CD14-positive monocyte (primary cell): ENCODE results near the gene LCE1D. TPM values are rescaled to one million over a fixed set of nuclear protein-coding genes. Genes with fewer than 3 reads are reported as not detected.

ENCODE experiments used
- DNase-seq, 3 donors: peaks; one replicate each; pipeline ENCODE4 v3.0.0-alpha.2; 2011 to 2022
- H2AFZ ChIP-seq: 2 replicates; pipeline ENCODE4 v1.6.0; 2012; ENCODE audit warnings: mild to moderate bottlenecking, low read depth, low read length, inconsistent platforms; ENCODE audit not compliant: insufficient read depth, poor library complexity, severe bottlenecking
- H3K27ac ChIP-seq, 2 donors: 1 replicate in 1 of 2; 2 replicates in 1 of 2; pipeline ENCODE4 v1.5.1; 2012 to 2013; ENCODE audit warnings: low read length in 2 of 2, control low read depth in 1 of 2, inconsistent platforms in 1 of 2, low read depth in 1 of 2, mild to moderate bottlenecking in 1 of 2
- H3K27me3 ChIP-seq, 2 donors: one replicate each; pipeline versions ENCODE4 v1.6.0 to v1.6.1; 2011 to 2013; ENCODE audit warnings: low read length in 2 of 2; ENCODE audit not compliant: control insufficient read depth in 2 of 2, insufficient read depth in 2 of 2
- H3K36me3 ChIP-seq, 2 donors: replicated peaks in 1 of 2; 1 replicate in 1 of 2; 2 replicates in 1 of 2; pipeline versions ENCODE4 v1.5.1 to v1.6.1; 2012 to 2013; ENCODE audit warnings: low read length in 2 of 2, control low read depth in 1 of 2, inconsistent platforms in 1 of 2, mild to moderate bottlenecking in 1 of 2; ENCODE audit not compliant: insufficient read depth in 2 of 2, control insufficient read depth in 1 of 2
- H3K4me1 ChIP-seq, 2 donors: 1 replicate in 1 of 2; 2 replicates in 1 of 2; pipeline versions ENCODE4 v1.5.1 to v1.6.1; 2012 to 2013; ENCODE audit warnings: low read length in 2 of 2, control low read depth in 1 of 2, inconsistent platforms in 1 of 2, mild to moderate bottlenecking in 1 of 2, moderate library complexity in 1 of 2; ENCODE audit not compliant: insufficient read depth in 2 of 2, control insufficient read depth in 1 of 2
- H3K4me2 ChIP-seq: replicated peaks from 2 replicates; pipeline ENCODE3; 2012; ENCODE audit warnings: low read length, moderate library complexity, mild to moderate bottlenecking; ENCODE audit not compliant: poor library complexity, severe bottlenecking; ENCODE audit errors: extremely low read depth
- H3K4me3 ChIP-seq, 3 experiments: fragments of 200-600 bp in 1 of 3; sonication (generic) in 1 of 3; replicated peaks in 1 of 3; 1 replicate in 2 of 3; 2 replicates in 1 of 3; pipeline ENCODE4 v1.5.1; 2011 to 2013; ENCODE audit warnings: low read length in 3 of 3, mild to moderate bottlenecking in 3 of 3, control low read depth in 2 of 3, low read depth in 2 of 3, inconsistent platforms in 1 of 3, moderate library complexity in 1 of 3
- H3K79me2 ChIP-seq: 2 replicates; pipeline ENCODE4 v1.6.0; 2012; ENCODE audit warnings: mild to moderate bottlenecking, control low read depth, inconsistent platforms, low read length, moderate library complexity; ENCODE audit not compliant: insufficient read depth
- H3K9ac ChIP-seq: 2 replicates; pipeline ENCODE4 v1.6.0; 2017; ENCODE audit warnings: low read length, mild to moderate bottlenecking; ENCODE audit not compliant: insufficient read depth, poor library complexity, severe bottlenecking
- H3K9me3 ChIP-seq, 2 donors: replicated peaks in 1 of 2; 1 replicate in 1 of 2; 2 replicates in 1 of 2; pipeline versions ENCODE4 v1.5.1 to v1.6.1; 2012 to 2013; ENCODE audit warnings: low read length in 2 of 2, control low read depth in 1 of 2; ENCODE audit not compliant: control insufficient read depth in 1 of 2, insufficient read depth in 1 of 2
- H4K20me1 ChIP-seq: 2 replicates; pipeline ENCODE4 v1.6.0; 2012; ENCODE audit warnings: mild to moderate bottlenecking, low read length, control low read depth, moderate library complexity; ENCODE audit not compliant: insufficient read depth
- H3K27ac Mint-ChIP-seq, 7 donors: one replicate each; pipeline ENCODE4 v1.8.0; 2020; ENCODE audit warnings: mild to moderate bottlenecking in 7 of 7, mixed read lengths in 7 of 7, moderate library complexity in 6 of 7, inconsistent platforms in 2 of 7
- H3K27me3 Mint-ChIP-seq, 3 donors: one replicate each; pipeline ENCODE4 v1.8.0; 2021 to 2022; ENCODE audit warnings: low read depth in 3 of 3, mild to moderate bottlenecking in 3 of 3, mixed read lengths in 3 of 3, moderate library complexity in 3 of 3, inconsistent platforms in 1 of 3
- H3K36me3 Mint-ChIP-seq, 2 donors: one replicate each; pipeline ENCODE4 v1.8.0; 2020; ENCODE audit warnings: mixed read lengths in 2 of 2, inconsistent platforms in 1 of 2, mild to moderate bottlenecking in 1 of 2
- H3K4me1 Mint-ChIP-seq: one replicate; pipeline ENCODE4 v1.8.0; 2020; ENCODE audit warnings: mild to moderate bottlenecking, mixed read lengths
- H3K4me3 Mint-ChIP-seq, 2 donors: one replicate each; pipeline ENCODE4 v1.8.0; 2020; ENCODE audit warnings: mild to moderate bottlenecking in 2 of 2, mixed read lengths in 2 of 2, moderate library complexity in 1 of 2
- H3K9me3 Mint-ChIP-seq, 7 donors: one replicate each; pipeline ENCODE4 v1.8.0; 2020 to 2022; ENCODE audit warnings: mixed read lengths in 7 of 7, mild to moderate bottlenecking in 6 of 7, moderate library complexity in 6 of 7, inconsistent platforms in 2 of 7
- WGBS: methylation state at CpG from one replicate; pipeline ENCODE4 v1.1.5; 2013; ENCODE audit warnings: missing lambda C conversion rate; ENCODE audit not compliant: insufficient coverage; 5-methylcytosine and 5-hydroxymethylcytosine counted together
- intact Hi-C, 2 donors: fragments of 100-400 bp; cut with micrococcal nuclease; formaldehyde crosslinking; loops; one replicate each; pipeline versions ENCODE4 v1.15.0 to v1.15.1; 2023
- polyA plus RNA-seq, 3 donors: library from polyadenylated mRNA; depleted of rRNA in 1 of 3; unstranded in 2 of 3; stranded (reverse) in 1 of 3; fragments of 300-500 nt in 2 of 3; fragments of >200 nt in 1 of 3; fragmentation: Illumina TruSeq in 2 of 3; gene quantifications; 1 replicate in 2 of 3; 2 replicates in 1 of 3; pipeline ENCODE4 v1.2.3, GENCODE V29; 2012 to 2021
- TF ChIP-seq, protein P1 (sequence below): fragments of 200-600 bp; IDR thresholded peaks from one replicate; pipeline ENCODE4 v1.8.0; 2022; ENCODE audit warnings: antibody characterized with exemption, mild to moderate bottlenecking

The LCE1D gene
- polyA plus RNA-seq, 3 donors: not detected

DNA sequence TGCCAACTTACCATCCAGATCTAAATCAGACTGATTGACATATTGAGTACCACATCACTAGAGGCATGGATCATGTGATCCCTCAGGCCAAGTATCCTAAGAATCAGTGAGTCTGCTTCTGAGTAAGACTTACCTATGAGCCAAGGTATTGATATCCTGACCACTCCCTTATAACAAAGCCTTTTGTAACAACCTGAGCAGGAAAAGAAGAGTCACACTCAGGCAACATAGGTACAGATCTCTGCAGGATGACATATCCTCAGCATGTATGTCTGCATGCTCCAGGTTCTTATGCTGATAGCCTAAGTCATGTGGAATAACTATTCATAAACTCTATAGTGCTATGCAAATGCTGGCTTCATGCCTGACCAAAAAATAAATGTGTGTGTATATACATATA lies 28.4 kb downstream of the LCE1D start:
- H3K4me1 ChIP-seq: peaks cover 0 to 4% of the 10 kb centered on the region in 2 donors
- no peaks in the 10 kb centered on the region for H3K9me3 ChIP-seq
- intact Hi-C loops: no loop called here
- H3K36me3 Mint-ChIP-seq: no peaks in the 10 kb centered on the region
- H3K27me3 Mint-ChIP-seq: peaks cover 2 to 11% (median 5%) of the 10 kb centered on the region in 3 donors
- no peak for DNase-seq
- no peak overlapping the region for H3K27ac Mint-ChIP-seq
- H3K4me1 Mint-ChIP-seq: peaks cover 6% of the 10 kb centered on the region
- TF ChIP-seq, protein P1, sequence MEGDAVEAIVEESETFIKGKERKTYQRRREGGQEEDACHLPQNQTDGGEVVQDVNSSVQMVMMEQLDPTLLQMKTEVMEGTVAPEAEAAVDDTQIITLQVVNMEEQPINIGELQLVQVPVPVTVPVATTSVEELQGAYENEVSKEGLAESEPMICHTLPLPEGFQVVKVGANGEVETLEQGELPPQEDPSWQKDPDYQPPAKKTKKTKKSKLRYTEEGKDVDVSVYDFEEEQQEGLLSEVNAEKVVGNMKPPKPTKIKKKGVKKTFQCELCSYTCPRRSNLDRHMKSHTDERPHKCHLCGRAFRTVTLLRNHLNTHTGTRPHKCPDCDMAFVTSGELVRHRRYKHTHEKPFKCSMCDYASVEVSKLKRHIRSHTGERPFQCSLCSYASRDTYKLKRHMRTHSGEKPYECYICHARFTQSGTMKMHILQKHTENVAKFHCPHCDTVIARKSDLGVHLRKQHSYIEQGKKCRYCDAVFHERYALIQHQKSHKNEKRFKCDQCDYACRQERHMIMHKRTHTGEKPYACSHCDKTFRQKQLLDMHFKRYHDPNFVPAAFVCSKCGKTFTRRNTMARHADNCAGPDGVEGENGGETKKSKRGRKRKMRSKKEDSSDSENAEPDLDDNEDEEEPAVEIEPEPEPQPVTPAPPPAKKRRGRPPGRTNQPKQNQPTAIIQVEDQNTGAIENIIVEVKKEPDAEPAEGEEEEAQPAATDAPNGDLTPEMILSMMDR: no peak
- H3K27ac ChIP-seq: no peak overlapping the region
- H3K4me3 Mint-ChIP-seq: no peak overlapping the region
- H3K27me3 ChIP-seq: no peaks in the 10 kb centered on the region
- H3K36me3 ChIP-seq: no peaks in the 10 kb centered on the region
- peaks cover 0 to 3% (median 2%) of the 10 kb centered on the region in 7 donors for H3K9me3 Mint-ChIP-seq
- H3K9ac ChIP-seq: no peak overlapping the region
- no peaks in the 10 kb centered on the region for H3K79me2 ChIP-seq
- H3K4me3 ChIP-seq: no peak overlapping the region
- H3K4me2 ChIP-seq: no peak overlapping the region
- H2AFZ ChIP-seq: no peak overlapping the region
- no peaks in the 10 kb centered on the region for H4K20me1 ChIP-seq

DNA sequence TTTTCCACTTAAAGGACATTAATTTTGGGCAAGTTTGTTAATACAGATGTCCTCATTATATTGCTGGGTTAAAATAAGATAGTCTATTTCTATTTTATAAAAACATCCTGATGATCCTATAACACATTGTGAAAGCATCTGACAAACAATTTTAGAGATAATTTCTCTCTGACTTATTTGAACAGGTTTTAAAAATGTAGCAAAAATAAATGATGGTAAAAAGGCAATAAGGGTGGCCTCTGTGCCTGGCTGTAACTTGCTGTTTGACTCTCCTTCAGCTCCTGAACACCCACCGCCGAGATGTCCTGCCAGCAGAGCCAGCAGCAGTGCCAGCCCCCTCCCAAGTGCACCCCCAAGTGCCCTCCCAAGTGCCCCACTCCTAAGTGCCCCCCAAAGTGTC lies 30.7 kb downstream of the LCE1D start, which contains the start of gene LCE1A:
Gene LCE1A, plus strand, starts transcription at position 301 of the 400 bp plus-strand sequence. Its CDS starts 0 bp downstream, at position 301.
- H3K4me1 Mint-ChIP-seq: no peaks in the 10 kb centered on the region
- TF ChIP-seq, protein P1: no peak
- no peak for DNase-seq
- no peaks in the 10 kb centered on the region for H3K36me3 Mint-ChIP-seq
- Histone ChIP-seq H3K27me3 (no peaks in the 10 kb centered on the region), H3K36me3 (no peaks in the 10 kb centered on the region), H3K4me1 (no peaks in the 10 kb centered on the region), H3K79me2 (no peaks in the 10 kb centered on the region), H3K9ac (no peak within 1 kb of the TSS), H3K4me3 (no peak within 1 kb of the TSS), H3K9me3 (no peaks in the 10 kb centered on the region), H3K27ac (no peak within 1 kb of the TSS), H3K4me2 (no peak within 1 kb of the TSS), H4K20me1 (no peaks in the 10 kb centered on the region), H2AFZ (no peak within 1 kb of the TSS)
- intact Hi-C loops: no loop called here
- 83% methylated on average over 2 of the region's 2 CpGs for WGBS
- H3K4me3 Mint-ChIP-seq: peak within 1 kb of the TSS; percentile 21 to 39
- peaks cover 5 to 11% (median 6%) of the 10 kb centered on the region in 3 donors for H3K27me3 Mint-ChIP-seq
- H3K9me3 Mint-ChIP-seq: peaks cover 0 to 10% (median 5%) of the 10 kb centered on the region in 7 donors
- H3K27ac Mint-ChIP-seq: no peak within 1 kb of the TSS
